GM18907 (cell line): ENCODE data around the gene SPARCL1.
A peak's percentile ranks its signal among the peaks of the same experiment; 100 is the strongest.

Experiments
- ATAC-seq: cut with Tn5 transposase; IDR thresholded peaks from one replicate; pipeline ENCODE4 v1.9.1; 2021; ENCODE audit warnings: mild to moderate bottlenecking, moderate library complexity; ENCODE audit not compliant: unreplicated experiment

SPARCL1 gene

DNA sequence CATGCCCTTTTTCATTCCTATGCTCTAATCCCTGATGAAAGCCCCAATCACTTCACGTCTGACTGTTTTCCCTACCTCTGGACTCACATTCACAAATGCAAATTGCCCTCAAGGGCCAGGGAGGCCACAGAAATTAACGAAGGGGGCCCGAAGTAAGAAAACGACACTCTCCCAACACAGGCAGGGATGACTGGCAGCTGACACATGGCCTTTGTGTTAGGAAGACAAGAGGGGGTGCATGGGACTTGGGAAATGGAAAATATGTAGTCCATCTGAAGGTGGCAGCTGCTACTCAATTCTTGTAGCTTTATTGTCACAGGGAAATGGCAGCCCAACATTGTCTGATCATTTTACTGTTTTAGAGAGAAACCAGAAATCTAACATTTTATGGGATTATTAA is 12.3 kb upstream of the SPARCL1 start:
- no peak for ATAC-seq

DNA sequence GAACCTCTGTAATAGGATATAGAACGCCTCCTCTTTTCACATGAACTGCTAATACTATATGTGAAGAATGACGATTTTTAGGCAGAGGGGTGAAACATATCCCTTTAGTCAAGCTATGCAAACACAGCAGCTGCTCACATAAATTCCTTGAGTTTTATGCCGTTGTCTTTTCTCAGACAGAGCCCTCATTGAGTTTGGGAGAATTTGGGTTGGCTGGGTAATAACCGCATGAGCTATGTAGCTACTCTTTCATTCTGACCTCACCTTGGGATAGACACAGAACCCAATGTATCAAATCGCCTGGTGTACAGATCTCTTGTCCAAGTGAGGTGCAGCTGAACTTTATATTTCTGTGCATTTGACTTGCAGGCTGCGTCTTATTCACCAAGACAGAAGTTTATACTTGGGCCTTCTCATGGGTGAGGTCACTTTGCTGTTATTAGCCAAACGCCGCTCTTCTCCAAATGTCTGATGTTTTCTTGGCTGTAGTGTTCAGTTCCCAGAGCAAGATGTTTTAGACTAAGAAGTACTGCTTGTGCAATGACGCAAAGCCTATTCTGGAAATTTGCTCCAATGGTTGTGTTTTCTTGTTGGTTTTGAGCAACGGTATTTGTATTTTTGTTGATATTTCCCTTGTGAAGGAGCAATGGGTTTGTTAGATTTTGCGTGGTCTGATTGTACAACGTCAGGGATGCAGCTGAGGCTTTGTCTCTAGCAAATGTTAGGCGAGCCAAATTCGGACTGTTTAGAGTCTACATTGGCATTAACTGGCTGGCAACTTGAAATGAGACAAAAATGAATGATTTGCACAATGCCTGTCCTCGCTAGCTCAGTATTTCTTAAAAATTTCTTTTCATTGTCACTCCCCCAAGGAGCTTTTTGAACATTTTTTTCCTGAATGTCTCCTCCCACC is 11.2 kb upstream of the SPARCL1 start:
- no peak for ATAC-seq

GRCh38 chr4:87532907-87533306 is 3.7 kb upstream of the SPARCL1 start:
- ATAC-seq: peak; percentile 71

DNA sequence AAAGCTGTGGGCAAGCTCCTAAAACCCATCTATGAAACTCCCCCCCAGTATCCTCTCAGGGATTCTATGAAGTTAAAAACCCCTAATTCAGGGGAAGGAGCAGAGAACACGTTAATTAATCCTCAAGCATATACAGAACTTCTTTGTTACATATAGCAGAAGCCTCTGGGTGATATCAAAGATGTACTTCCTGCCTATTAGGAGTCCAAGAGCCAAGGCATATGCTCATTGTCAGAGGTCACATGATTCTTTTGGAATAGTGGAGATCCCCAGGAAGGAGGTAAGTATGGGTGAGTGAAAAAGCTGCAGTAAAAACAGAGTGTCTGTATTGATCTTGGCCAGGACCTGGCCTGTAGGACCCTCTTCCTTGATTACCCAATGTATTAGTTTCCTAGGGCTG is 2.9 kb upstream of the SPARCL1 start:
- no peak for ATAC-seq

- ATAC-seq: no peak
Observed at GRCh38 chr4:87531621-87532020, 2.4 kb upstream of the SPARCL1 start.

DNA sequence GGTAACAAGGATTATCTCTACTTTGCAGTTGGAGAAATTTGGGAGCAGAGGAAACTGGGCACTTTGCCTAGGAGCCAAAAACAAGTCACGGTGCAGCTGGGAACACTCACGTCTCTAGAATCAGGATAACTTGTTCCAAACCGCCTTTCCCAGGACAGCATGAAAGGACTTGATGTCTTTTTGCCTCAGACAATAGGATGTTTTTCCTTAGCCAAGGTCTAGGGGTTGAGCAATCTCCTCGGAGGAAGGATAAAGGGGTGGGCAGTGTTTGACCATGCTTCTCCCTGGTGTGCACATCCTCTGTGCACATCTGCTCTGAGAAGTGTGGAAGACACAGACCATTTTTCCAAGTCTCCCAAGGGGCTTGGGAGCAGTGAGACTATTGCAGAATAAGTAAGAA is 1.7 kb upstream of the SPARCL1 start:
- ATAC-seq: no peak

- no peak for ATAC-seq
Observed at GRCh38 chr4:87530229-87530628, 1.1 kb upstream of the SPARCL1 start.

- ATAC-seq: no peak
Observed at GRCh38 chr4:87527431-87528220, 1.6 kb downstream of the SPARCL1 start.

- ATAC-seq: no peak
Observed at GRCh38 chr4:87525636-87526295, 3.4 kb downstream of the SPARCL1 start.

- ATAC-seq: no peak
Observed at GRCh38 chr4:87524456-87524855, 4.7 kb downstream of the SPARCL1 start.

DNA sequence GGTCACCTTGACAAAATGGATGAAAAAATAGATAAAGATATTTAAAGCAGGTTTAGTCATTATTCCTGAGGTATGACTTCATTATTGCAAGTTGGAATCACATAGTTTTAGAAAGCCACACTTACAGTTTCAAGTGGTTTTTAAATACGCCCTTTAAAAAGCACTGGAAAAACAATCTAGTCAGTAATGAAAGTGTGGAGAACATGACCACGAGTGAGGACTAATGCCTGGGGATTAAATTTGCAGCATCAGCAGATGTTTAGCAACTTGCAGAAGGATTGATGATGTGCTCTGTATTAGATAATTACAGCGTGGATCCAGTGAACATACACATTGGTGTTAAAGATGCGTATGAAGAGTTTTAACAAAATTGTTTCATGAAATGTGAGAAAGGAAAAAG is 5.9 kb downstream of the SPARCL1 start:
- no peak for ATAC-seq

DNA sequence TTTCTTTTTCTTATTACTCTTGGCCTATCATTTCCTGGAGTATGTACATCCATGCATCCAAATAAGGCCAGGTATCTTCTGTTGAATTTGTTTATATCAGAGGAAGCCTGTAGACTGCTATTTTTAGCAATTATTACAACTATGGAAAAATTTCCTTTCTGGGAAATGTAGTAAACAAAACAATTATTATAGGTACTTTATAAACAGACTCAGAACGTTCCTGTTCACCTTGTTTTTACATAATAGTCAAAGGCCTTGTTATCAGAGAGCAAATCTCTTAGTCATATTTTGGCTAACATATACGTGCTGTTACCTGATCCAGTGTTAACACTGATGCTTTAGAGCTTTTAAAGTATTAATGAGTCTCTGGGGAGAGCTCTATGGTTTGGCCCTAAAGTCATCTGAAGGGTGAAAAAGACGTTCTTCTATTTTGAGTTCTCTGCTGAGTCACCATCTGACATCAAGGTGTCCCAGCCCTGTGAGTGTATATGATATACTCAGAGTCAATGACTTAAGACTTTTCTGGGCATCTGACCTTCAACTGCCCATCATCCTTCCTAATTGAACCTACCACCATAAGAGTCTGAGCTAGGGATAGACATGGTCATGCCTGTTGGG is 7.3 kb downstream of the SPARCL1 start:
- ATAC-seq: no peak

DNA sequence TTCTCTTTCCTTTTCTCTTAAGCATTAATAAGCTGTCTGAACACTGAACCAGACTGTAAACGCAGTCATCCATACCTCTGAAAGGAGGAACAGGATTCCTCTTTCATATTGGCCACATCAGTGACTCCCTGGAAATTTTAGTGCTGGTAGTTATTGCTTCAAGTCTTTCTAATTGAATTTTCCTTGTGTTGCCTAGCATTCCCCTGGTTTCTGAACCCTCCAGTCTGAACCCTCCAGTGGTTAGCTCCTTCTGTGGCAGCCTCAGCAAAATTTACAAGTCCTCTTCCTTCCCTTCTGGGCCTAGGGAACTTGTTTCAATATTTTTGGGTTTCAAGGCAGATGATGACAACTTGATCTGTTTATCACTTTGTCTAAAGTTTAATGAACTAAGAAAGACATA is 7.9 kb downstream of the SPARCL1 start:
- no peak for ATAC-seq

DNA sequence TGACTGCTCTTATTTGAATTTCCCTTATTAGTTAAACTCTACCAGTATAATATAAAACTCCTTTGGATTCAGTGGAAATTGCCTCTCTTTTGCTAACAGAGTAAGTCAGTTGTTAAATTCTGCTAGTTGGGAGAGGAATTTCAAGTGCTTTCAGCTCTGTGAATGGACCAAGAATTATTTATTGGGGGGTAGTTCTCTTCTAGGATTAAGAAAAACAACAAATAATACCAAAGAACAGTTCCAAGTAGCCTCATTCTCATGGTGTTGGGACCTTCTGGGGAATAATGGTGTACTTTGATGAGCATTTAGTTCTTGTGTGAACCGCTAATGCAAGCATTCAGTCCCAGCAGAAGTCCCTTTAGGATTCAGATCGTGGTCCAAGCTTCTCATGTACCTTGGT is 11.6 kb downstream of the SPARCL1 start:
- no peak for ATAC-seq

- ATAC-seq: no peak
Observed at GRCh38 chr4:87516683-87517082, 12.5 kb downstream of the SPARCL1 start.

GRCh38 chr4:87512400-87512799 is 16.8 kb downstream of the SPARCL1 start:
- no peak for ATAC-seq

DNA sequence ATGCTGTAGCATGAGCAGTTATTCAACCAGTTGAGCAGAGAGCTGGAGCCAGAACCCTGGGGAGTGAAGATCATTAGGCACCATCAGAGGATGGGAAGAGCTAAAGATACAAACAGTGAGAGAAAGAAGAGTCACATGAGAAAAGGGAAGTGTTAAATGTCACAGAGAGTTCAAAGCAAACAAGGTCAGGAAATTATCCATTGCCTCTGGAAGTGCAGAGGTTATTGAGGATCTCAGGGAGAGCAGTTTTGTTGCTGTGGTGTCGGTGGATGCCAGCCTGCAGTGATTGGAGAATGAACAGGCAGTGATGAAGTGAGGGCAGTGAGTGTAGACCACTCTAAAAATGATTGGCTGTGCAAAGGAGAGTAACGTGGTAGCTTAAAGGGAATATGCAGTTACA is 17.7 kb downstream of the SPARCL1 start:
- no peak for ATAC-seq

- ATAC-seq: no peak
Observed at GRCh38 chr4:87510747-87511146, 18.4 kb downstream of the SPARCL1 start.

DNA sequence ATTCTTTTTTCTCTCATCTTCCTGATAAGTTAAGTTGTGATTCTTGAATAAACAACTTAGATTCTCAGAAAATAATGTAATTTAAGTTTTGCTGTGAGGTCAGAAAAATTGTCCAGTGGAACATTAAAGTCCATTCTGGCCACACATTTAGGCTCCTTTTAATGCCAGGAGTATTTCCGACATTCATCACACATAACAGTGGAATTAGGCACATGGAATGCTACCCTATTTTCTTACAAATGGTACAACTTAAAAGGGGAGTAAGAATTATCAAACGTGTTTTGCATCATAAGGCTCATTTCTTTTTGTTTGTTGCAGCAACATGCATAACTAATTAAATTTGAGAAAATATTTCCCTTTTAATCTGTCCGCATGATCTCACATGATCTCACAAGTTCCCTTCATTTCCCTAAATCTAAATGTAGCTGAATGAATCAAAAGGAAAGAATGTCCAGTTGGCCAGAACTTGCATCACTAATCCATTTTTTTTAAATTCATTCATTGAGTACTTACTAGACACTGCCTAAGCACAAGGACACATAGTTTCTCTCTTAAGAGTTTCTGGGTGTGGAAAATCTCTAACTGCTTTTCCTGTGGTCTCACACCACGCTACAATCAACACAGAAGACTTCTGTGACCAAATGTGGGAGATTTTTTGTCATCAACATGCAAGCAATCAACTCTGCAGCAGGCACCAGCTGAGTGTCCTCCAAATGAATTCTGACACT is 22.0 kb downstream of the SPARCL1 start:
- no peak for ATAC-seq

- no peak for ATAC-seq
Observed at GRCh38 chr4:87505862-87506261, 23.3 kb downstream of the SPARCL1 start.
